Prostate gland (tissue), 2 donors: ENCODE results near the gene MPV17L. TPM values are rescaled to one million over a fixed set of nuclear protein-coding genes. Genes with fewer than 3 reads are reported as not detected.
"Not testable (repeated sequence)": the region's sequence is repeated elsewhere in the genome, so short reads cannot be mapped to it uniquely, and the experiment has no call there.

ENCODE experiments used
- DNase-seq: peaks from one replicate; pipeline ENCODE4 v3.0.0-alpha.2; 2019; ENCODE audit warnings: low spot score
- H3K27ac ChIP-seq, 2 donors: fragments of 200-600 bp; sonication (generic); 2 replicates each; pipeline ENCODE4 v1.5.1; 2017 to 2019
- H3K27me3 ChIP-seq: fragments of 200-600 bp; sonication (generic); replicated peaks from 2 replicates; pipeline ENCODE4 v1.5.1; 2019; ENCODE audit not compliant: insufficient read depth
- H3K36me3 ChIP-seq, 2 donors: fragments of 200-600 bp; sonication (generic); 1 replicate in 1 of 2; 2 replicates in 1 of 2; pipeline versions ENCODE4 v1.5.1 to v1.8.1; 2017 to 2019
- H3K4me1 ChIP-seq: fragments of 200-600 bp; sonication (generic); replicated peaks from 2 replicates; pipeline ENCODE4 v1.5.1; 2019
- H3K4me3 ChIP-seq, 2 donors: fragments of 200-600 bp; sonication (generic); 2 replicates each; pipeline ENCODE4 v1.5.1; 2017 to 2019
- H3K9me3 ChIP-seq: fragments of 200-600 bp; sonication (generic); 2 replicates; pipeline ENCODE4 v1.5.1; 2017
- POLR2A ChIP-seq: fragments of 450-650 bp; IDR thresholded peaks from one replicate; pipeline ENCODE4 v1.6.1; 2016; ENCODE audit warnings: antibody characterized with exemption, mild to moderate bottlenecking
- POLR2AphosphoS5 ChIP-seq: sonication (generic); formaldehyde crosslinking; IDR thresholded peaks from one replicate; pipeline ENCODE4 v1.6.1; 2017; ENCODE audit warnings: antibody characterized with exemption
- WGBS: methylation state at CpG from one replicate; pipeline ENCODE4 v1.1.5; 2018; 5-methylcytosine and 5-hydroxymethylcytosine counted together
- intact Hi-C: fragments of 100-400 bp; cut with DNase I; formaldehyde crosslinking; loops from one replicate; pipeline ENCODE4 v1.14.2; 2022
- total RNA-seq, 2 donors: library from RNA; depleted of rRNA; stranded (reverse); fragments of >200 nt; gene quantifications; one replicate each; pipeline ENCODE4 v1.1.0, GENCODE V29; 2016
- TF ChIP-seq, protein P1 (sequence below), 4 experiments: fragments of 200-600 bp in 2 of 4; fragments of 450-650 bp in 2 of 4; sonication (generic) in 2 of 4; IDR thresholded peaks; 1 replicate in 3 of 4; 2 replicates in 1 of 4; pipeline ENCODE4 v1.5.1; 2016 to 2019; ENCODE audit warnings: antibody characterized with exemption in 4 of 4, mild to moderate bottlenecking in 2 of 4, moderate library complexity in 2 of 4

Gene MPV17L
- total RNA-seq, 2 donors from 2014 or later, result 8.1 to 13.5 TPM

- 82% methylated on average over 4 of the region's 4 CpGs for WGBS
- DNase-seq, result no peak
- no peaks in the 10 kb centered on the region for H3K36me3 ChIP-seq
- no peaks in the 10 kb centered on the region for H3K4me1 ChIP-seq
- H3K4me3 ChIP-seq, result no peak overlapping the region
- intact Hi-C loops, result no loop called here
- no peaks in the 10 kb centered on the region for H3K27me3 ChIP-seq
- no peaks in the 10 kb centered on the region for H3K9me3 ChIP-seq
- H3K27ac ChIP-seq, result no peak overlapping the region
- TF ChIP-seq POLR2AphosphoS5, result no peak
- TF ChIP-seq, protein P1, sequence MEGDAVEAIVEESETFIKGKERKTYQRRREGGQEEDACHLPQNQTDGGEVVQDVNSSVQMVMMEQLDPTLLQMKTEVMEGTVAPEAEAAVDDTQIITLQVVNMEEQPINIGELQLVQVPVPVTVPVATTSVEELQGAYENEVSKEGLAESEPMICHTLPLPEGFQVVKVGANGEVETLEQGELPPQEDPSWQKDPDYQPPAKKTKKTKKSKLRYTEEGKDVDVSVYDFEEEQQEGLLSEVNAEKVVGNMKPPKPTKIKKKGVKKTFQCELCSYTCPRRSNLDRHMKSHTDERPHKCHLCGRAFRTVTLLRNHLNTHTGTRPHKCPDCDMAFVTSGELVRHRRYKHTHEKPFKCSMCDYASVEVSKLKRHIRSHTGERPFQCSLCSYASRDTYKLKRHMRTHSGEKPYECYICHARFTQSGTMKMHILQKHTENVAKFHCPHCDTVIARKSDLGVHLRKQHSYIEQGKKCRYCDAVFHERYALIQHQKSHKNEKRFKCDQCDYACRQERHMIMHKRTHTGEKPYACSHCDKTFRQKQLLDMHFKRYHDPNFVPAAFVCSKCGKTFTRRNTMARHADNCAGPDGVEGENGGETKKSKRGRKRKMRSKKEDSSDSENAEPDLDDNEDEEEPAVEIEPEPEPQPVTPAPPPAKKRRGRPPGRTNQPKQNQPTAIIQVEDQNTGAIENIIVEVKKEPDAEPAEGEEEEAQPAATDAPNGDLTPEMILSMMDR (IDR thresholded peaks at IDR 0.05), result no peak
- no peak for TF ChIP-seq POLR2A
Measured at GRCh38 chr16:15439102-15439501, 43.5 kb downstream of the MPV17L start.

DNA sequence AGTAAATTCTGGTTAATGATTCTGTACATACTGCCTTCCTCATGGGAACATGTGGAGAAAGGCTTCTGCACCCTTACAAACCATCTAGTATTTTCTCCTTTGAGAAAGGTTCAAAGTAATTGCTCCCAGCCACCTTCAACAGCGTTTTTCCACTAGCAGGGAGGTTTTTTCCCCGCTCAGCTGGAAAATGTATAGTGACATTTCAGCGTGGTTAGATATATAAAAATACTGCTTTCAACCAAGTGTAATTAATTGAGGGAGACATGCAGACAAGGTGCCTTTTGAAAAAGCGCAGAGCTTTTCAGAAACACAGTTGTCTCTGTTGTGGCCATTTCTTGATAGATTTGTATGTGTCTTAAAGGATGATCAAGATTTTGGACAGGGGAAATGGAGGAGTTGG is 44.0 kb downstream of the MPV17L start:
- Histone ChIP-seq H3K27me3 (no peaks in the 10 kb centered on the region), H3K36me3 (no peaks in the 10 kb centered on the region), H3K9me3 (no peaks in the 10 kb centered on the region), H3K4me1 (no peaks in the 10 kb centered on the region), H3K4me3 (no peak overlapping the region), H3K27ac (no peak overlapping the region)
- intact Hi-C loops, result no loop called here
- no peak for DNase-seq
- WGBS, result 89% methylated on average over 4 of the region's 4 CpGs
- TF ChIP-seq POLR2AphosphoS5 (no peak), POLR2A (no peak)
- TF ChIP-seq, protein P1 (IDR thresholded peaks at IDR 0.05), result no peak

GRCh38 chr16:15440852-15441251 is 45.3 kb downstream of the MPV17L start:
- WGBS, result 89% methylated on average over 3 of the region's 3 CpGs
- Histone ChIP-seq H3K27me3 (no peaks in the 10 kb centered on the region), H3K9me3 (no peaks in the 10 kb centered on the region), H3K4me1 (no peaks in the 10 kb centered on the region), H3K4me3 (no peak overlapping the region), H3K27ac (no peak overlapping the region), H3K36me3 (no peaks in the 10 kb centered on the region)
- DNase-seq, result no peak
- TF ChIP-seq, protein P1 (IDR thresholded peaks at IDR 0.05), result no peak
- TF ChIP-seq POLR2AphosphoS5, result no peak
- no peak for TF ChIP-seq POLR2A
- intact Hi-C loops, result no loop called here

DNA sequence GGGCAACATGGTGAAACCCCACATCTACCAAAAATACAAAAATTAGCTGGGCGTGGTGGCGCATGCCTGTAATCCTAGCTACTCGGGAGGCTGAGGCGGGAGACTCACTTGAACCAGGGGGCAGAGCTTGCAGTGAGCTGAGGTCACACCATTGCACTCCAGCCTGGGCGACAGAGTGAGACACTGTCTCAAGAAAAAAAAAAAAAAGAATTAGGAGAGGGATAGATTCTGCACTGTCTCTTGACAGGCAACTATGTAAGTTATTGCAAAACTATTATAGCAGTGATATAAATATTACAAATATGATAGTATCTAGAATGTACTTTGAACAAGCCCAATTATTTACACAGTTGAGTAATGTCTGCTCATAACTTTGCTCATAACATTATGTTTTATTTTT is 46.6 kb downstream of the MPV17L start:
- intact Hi-C loops, result not testable (repeated sequence)
- 78% methylated on average over 5 of the region's 5 CpGs for WGBS

DNA sequence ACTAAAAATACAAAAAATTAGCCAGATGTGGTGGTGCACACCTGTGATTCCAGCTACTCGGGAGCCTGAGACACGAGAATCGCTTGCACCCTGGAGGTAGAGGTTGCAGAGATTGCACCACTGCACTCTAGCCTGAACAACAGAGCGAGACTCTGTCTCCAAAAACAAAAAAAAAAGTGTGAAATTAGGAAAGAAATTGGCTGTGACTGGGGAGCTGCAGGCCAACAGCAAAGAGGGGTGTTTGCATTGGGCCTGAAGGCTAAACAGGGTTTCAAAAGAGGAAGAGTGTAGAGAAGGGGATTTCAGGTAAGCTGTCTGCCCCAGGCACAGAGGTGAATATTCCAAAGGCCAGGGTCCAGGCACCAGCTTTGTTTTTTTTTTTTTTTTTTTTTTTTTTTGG is 48.2 kb downstream of the MPV17L start:
- DNase-seq, result no peak
- Histone ChIP-seq H3K27ac (no peak overlapping the region), H3K36me3 (no peaks in the 10 kb centered on the region), H3K9me3 (no peaks in the 10 kb centered on the region), H3K4me3 (no peak overlapping the region), H3K4me1 (no peaks in the 10 kb centered on the region), H3K27me3 (no peaks in the 10 kb centered on the region)
- intact Hi-C loops, result no loop called here
- 95% methylated on average over 4 of the region's 4 CpGs for WGBS
- TF ChIP-seq, protein P1 (IDR thresholded peaks at IDR 0.05), result no peak
- TF ChIP-seq POLR2A, result no peak
- TF ChIP-seq POLR2AphosphoS5, result no peak

More for the DNA sequence above, 46.6 kb downstream of the MPV17L start:
- not testable (repeated sequence) for H3K4me1 ChIP-seq, H3K36me3 ChIP-seq, H3K9me3 ChIP-seq, H3K4me3 ChIP-seq, DNase-seq, H3K27me3 ChIP-seq
- TF ChIP-seq POLR2AphosphoS5, result peak; percentile 27
- H3K27ac ChIP-seq, result peak overlapping the region in 1 of 2 donors; percentile 10
